Activated B cell treated with CpG ODN at 0.5 μM for 24 hours (primary cell): Measurements from ENCODE around the gene EHBP1. TPM values are rescaled to one million over a fixed set of nuclear protein-coding genes. Genes with fewer than 3 reads are reported as not detected.

Experiments
- ATAC-seq: fragments of 200-7000 bp; cut with Tn5 transposase; one replicate; pipeline ENCODE4 v1.10.0; 2021; ENCODE audit warnings: low read depth, mild to moderate bottlenecking, moderate library complexity
- CTCF ChIA-PET: fragments of 350-600 bp; sonication (Branson Sonifier 250); formaldehyde crosslinking; loops from one replicate; lab custom pipeline; 2021; ENCODE audit warnings: antibody characterized with exemption; lab: Charles Lee
- POLR2A ChIA-PET: fragments of 350-600 bp; sonication (Branson Sonifier 250); formaldehyde crosslinking; loops from one replicate; lab custom pipeline; 2021; ENCODE audit warnings: antibody characterized with exemption; lab: Charles Lee
- DNase-seq: peaks from one replicate; pipeline ENCODE4 v3.0.0; 2022
- H3K27ac Mint-ChIP-seq: one replicate; pipeline ENCODE4 v1.8.0; 2020; ENCODE audit warnings: mixed read lengths
- H3K27me3 Mint-ChIP-seq: one replicate; pipeline ENCODE4 v1.8.0; 2021; ENCODE audit warnings: mixed read lengths
- H3K36me3 Mint-ChIP-seq: one replicate; pipeline ENCODE4 v1.8.0; 2021; ENCODE audit warnings: low read depth, mixed read lengths
- H3K4me1 Mint-ChIP-seq: one replicate; pipeline ENCODE4 v1.8.0; 2021; ENCODE audit warnings: mixed read lengths
- H3K4me3 Mint-ChIP-seq: one replicate; pipeline ENCODE4 v1.8.0; 2020; ENCODE audit warnings: mild to moderate bottlenecking, mixed read lengths
- H3K9me3 Mint-ChIP-seq: one replicate; pipeline ENCODE4 v1.8.0; 2020; ENCODE audit warnings: mixed read lengths
- CTCF ChIP-seq: fragments of 200-600 bp; IDR thresholded peaks from one replicate; pipeline ENCODE4 v1.8.0; 2022; ENCODE audit warnings: antibody characterized with exemption, mild to moderate bottlenecking
- intact Hi-C: fragments of 100-400 bp; cut with micrococcal nuclease; formaldehyde crosslinking; loops from one replicate; pipeline ENCODE4 v1.15.1; 2024
- total RNA-seq: library from RNA; stranded (reverse); gene quantifications from 2 replicates; pipeline ENCODE4 v1.2.3, GENCODE V29; 2022

EHBP1 gene
- total RNA-seq, 1 donor from 2014 or later: 24.0 TPM

GRCh38 chr2:62724106-62724505 lies 18.6 kb downstream of the EHBP1 start:
- peaks cover 25% of the 10 kb centered on the region for H3K36me3 Mint-ChIP-seq
- POLR2A ChIA-PET: no interaction called here
- no peak for DNase-seq
- no peak overlapping the region for H3K4me3 Mint-ChIP-seq
- CTCF ChIA-PET: no interaction called here
- H3K4me1 Mint-ChIP-seq: peaks cover 22% of the 10 kb centered on the region
- H3K27me3 Mint-ChIP-seq: no peaks in the 10 kb centered on the region
- no peak overlapping the region for H3K27ac Mint-ChIP-seq
- no peak for ATAC-seq
- H3K9me3 Mint-ChIP-seq: peaks cover 14% of the 10 kb centered on the region
- intact Hi-C loops: no loop called here
- TF ChIP-seq CTCF: no peak

- DNase-seq (no peak), ATAC-seq (peak; percentile 14)
- Mint-ChIP-seq H3K9me3 (peaks cover 14% of the 10 kb centered on the region), H3K27ac (no peak overlapping the region), H3K27me3 (no peaks in the 10 kb centered on the region), H3K4me3 (no peak overlapping the region), H3K4me1 (peaks cover 22% of the 10 kb centered on the region), H3K36me3 (peaks cover 25% of the 10 kb centered on the region)
- intact Hi-C loops: no loop called here
- POLR2A ChIA-PET: no interaction called here
- TF ChIP-seq CTCF: no peak
- CTCF ChIA-PET: no interaction called here
Observed at GRCh38 chr2:62724886-62725711, 19.6 kb downstream of the EHBP1 start.

- TF ChIP-seq CTCF: no peak
- ChIA-PET CTCF (no interaction called here), POLR2A (no interaction called here)
- Mint-ChIP-seq H3K27me3 (no peaks in the 10 kb centered on the region), H3K27ac (no peak overlapping the region), H3K9me3 (peaks cover 14% of the 10 kb centered on the region), H3K4me3 (no peak overlapping the region), H3K36me3 (peaks cover 25% of the 10 kb centered on the region), H3K4me1 (peaks cover 19% of the 10 kb centered on the region)
- DNase-seq (no peak), ATAC-seq (no peak)
- intact Hi-C loops: no loop called here
Observed at GRCh38 chr2:62725712-62726055, 20.2 kb downstream of the EHBP1 start.

- Mint-ChIP-seq H3K27ac (no peak overlapping the region), H3K36me3 (peaks cover 29% of the 10 kb centered on the region), H3K4me3 (no peak overlapping the region), H3K27me3 (no peaks in the 10 kb centered on the region), H3K4me1 (peaks cover 19% of the 10 kb centered on the region), H3K9me3 (peaks cover 21% of the 10 kb centered on the region)
- ChIA-PET POLR2A (no interaction called here), CTCF (no interaction called here)
- no peak for DNase-seq
- intact Hi-C loops: no loop called here
- no peak for TF ChIP-seq CTCF
- no peak for ATAC-seq
Observed at GRCh38 chr2:62727259-62727867, 21.9 kb downstream of the EHBP1 start.

- H3K36me3 Mint-ChIP-seq: peaks cover 25% of the 10 kb centered on the region
- no peak for DNase-seq
Observed at GRCh38 chr2:62727876-62728566, 22.5 kb downstream of the EHBP1 start.

More at GRCh38 chr2:62727876-62728566, 22.5 kb downstream of the EHBP1 start:
- H3K4me1 Mint-ChIP-seq: peaks cover 19% of the 10 kb centered on the region
- no peak overlapping the region for H3K27ac Mint-ChIP-seq
- intact Hi-C loops: no loop called here
- ATAC-seq: no peak
- H3K4me3 Mint-ChIP-seq: no peak overlapping the region
- H3K9me3 Mint-ChIP-seq: peaks cover 17% of the 10 kb centered on the region
- ChIA-PET POLR2A (no interaction called here), CTCF (no interaction called here)
- no peak for TF ChIP-seq CTCF
- H3K27me3 Mint-ChIP-seq: no peaks in the 10 kb centered on the region
